Muscle layer of colon (tissue), 2 donors: ENCODE results near the gene SLC28A1.
A peak's percentile ranks its signal among the peaks of the same experiment; 100 is the strongest.
"Not testable (repeated sequence)": the region's sequence is repeated elsewhere in the genome, so short reads cannot be mapped to it uniquely, and the experiment has no call there.

Source experiments
- H3K27ac ChIP-seq: one replicate; pipeline ENCODE4 v1.7.0; 2013; ENCODE audit warnings: low read depth, mild to moderate bottlenecking, low read length, moderate library complexity
- H3K27me3 ChIP-seq, 2 donors: one replicate each; pipeline ENCODE4 v1.7.0; 2013; ENCODE audit warnings: low read length in 2 of 2, mild to moderate bottlenecking in 2 of 2; ENCODE audit not compliant: insufficient read depth in 2 of 2, control insufficient read depth in 1 of 2
- H3K36me3 ChIP-seq: one replicate; pipeline ENCODE4 v1.7.0; 2013; ENCODE audit warnings: mild to moderate bottlenecking, low read length; ENCODE audit not compliant: insufficient read depth
- H3K4me1 ChIP-seq: one replicate; pipeline ENCODE4 v1.7.0; 2013; ENCODE audit warnings: mild to moderate bottlenecking, low read length; ENCODE audit not compliant: insufficient read depth
- H3K4me3 ChIP-seq, 2 donors: one replicate each; pipeline ENCODE4 v1.7.0; 2013; ENCODE audit warnings: low read length in 2 of 2, low read depth in 1 of 2, mild to moderate bottlenecking in 1 of 2, moderate library complexity in 1 of 2
- H3K9ac ChIP-seq: one replicate; pipeline ENCODE4 v1.7.0; 2013; ENCODE audit warnings: low read length
- H3K9me3 ChIP-seq: one replicate; pipeline ENCODE4 v1.7.0; 2013; ENCODE audit warnings: mild to moderate bottlenecking, low read length
- donor health status: abdominal sarcoma.
- donor health status: Adenocarcinoma of cecum.

Gene SLC28A1

DNA sequence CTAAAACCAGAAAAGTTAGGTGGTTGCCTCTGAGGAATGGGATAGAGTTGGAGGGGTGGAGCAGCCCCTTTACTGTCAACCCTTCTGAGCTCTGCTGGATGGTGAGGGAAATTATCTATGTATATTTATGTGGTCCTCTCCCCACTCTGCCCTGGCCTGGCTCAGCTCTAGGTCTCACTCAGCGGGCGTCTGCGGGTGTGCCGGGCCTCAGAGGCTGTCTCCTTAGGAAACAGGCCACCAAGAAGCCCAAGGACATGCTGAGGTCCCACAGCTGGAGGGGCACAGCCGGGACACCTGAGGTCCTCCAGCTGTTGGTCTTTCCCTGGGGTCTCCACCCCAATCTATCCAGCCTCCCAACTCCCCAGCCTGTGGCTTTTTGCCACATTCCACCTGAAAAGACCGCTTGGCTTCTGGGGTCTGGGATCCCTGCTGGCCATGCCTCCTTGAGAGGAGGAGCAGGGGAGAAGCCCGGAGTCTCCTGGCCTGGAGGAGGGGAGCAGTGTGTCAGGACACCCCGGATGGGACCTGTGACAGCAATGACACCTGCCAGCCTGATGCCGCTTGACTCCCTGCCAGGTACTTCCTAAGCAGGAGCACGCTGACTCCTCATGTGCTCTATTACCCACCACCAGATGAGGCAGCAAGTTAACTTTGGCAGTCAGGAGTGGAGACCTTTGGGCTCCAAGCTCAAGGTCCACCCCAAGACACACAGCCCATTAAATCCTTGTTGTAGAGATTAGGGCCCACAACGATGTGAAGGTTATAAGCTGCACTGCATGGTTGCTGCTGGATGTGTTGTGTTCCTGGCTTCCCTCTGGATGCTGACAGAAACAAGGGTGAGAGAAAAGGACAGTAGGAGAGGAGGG, at the start of gene SLC28A1:
Gene SLC28A1 (plus strand): TSS at position 747 of the 866 bp plus-strand sequence. CDS start 3,099 bp downstream, outside the sequence.
- Histone ChIP-seq H3K9me3 (no peaks in the 10 kb centered on the region), H3K4me3 (no peak within 1 kb of the TSS), H3K27me3 (no peaks in the 10 kb centered on the region), H3K36me3 (no peaks in the 10 kb centered on the region), H3K9ac (no peak within 1 kb of the TSS), H3K27ac (no peak within 1 kb of the TSS), H3K4me1 (no peaks in the 10 kb centered on the region)

GRCh38 chr15:84834969-84835368, 49.5 kb upstream of the SLC28A1 start:
- H3K27me3 ChIP-seq: no peaks in the 10 kb centered on the region
- peaks cover 37% of the 10 kb centered on the region for H3K4me1 ChIP-seq

DNA sequence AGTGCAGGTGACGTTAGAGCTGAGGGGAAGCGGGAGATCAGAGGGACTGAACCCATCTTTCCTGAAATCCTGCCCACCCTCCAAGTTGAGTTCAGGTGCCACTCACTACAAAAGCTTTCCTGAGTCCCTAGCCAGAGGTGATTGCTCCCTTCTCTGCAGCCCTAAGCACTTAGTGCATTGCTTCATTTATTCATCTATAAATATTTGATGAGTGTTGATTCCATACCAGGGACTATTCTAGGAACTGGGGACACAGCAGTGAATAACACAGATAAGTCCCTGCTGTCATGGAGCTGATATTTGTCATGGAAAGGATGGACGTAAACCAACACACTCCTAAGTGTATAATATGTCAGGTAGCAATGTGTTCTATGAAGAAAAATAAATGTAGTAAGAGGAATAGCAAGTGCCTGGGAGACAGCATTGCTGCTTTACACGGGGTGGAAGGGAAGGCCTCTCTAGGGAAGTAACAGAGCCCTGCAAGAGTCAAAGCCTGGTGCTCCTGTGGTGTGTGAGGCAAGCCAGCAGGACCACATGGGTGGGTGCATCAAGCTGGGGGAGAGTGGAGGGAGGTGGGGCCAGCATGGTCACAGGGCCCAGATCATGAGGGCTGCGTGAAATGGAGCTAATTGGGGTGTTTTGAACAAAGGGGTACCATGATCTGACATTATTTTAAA, 48.7 kb upstream of the SLC28A1 start:
- peaks cover 6% of the 10 kb centered on the region for H3K36me3 ChIP-seq
- H3K4me1 ChIP-seq: peaks cover 46% of the 10 kb centered on the region
- H3K4me3 ChIP-seq: no peak overlapping the region
- no peaks in the 10 kb centered on the region for H3K9me3 ChIP-seq
- no peaks in the 10 kb centered on the region for H3K27me3 ChIP-seq
- no peak overlapping the region for H3K27ac ChIP-seq
- no peak overlapping the region for H3K9ac ChIP-seq

More at GRCh38 chr15:84834969-84835368, 49.5 kb upstream of the SLC28A1 start:
- H3K36me3 ChIP-seq: peaks cover 6% of the 10 kb centered on the region
- no peak overlapping the region for H3K9ac ChIP-seq
- H3K27ac ChIP-seq: no peak overlapping the region
- H3K4me3 ChIP-seq: no peak overlapping the region
- no peaks in the 10 kb centered on the region for H3K9me3 ChIP-seq

DNA sequence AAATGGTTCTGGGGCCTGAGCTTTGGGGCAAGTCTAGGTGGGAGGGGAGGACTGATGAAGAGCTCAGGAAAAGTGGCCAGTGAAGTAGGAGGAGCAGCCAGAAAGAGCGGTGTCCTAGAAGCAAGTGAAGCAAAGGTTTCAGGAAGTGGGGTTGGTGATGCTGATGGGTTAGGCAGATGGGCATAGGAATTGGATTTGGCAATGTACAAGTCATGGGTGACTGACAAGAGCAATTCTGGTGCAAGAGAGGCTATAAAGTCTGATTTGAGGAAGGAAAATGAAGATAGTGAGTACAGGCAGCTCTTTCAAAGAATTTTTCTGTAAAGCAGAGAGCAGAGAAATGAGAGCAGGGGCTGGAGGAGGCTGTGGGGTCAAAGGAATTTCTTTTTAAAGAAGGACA, 47.6 kb upstream of the SLC28A1 start:
- Histone ChIP-seq H3K36me3 (peaks cover 6% of the 10 kb centered on the region), H3K9me3 (no peaks in the 10 kb centered on the region), H3K4me1 (peaks cover 50% of the 10 kb centered on the region), H3K9ac (no peak overlapping the region), H3K27me3 (no peaks in the 10 kb centered on the region), H3K4me3 (no peak overlapping the region), H3K27ac (no peak overlapping the region)

- Histone ChIP-seq H3K4me3 (no peak overlapping the region), H3K4me1 (peaks cover 25% of the 10 kb centered on the region), H3K9ac (no peak overlapping the region), H3K27ac (no peak overlapping the region), H3K27me3 (no peaks in the 10 kb centered on the region), H3K36me3 (peaks cover 6% of the 10 kb centered on the region), H3K9me3 (no peaks in the 10 kb centered on the region)
Measured at GRCh38 chr15:84839714-84840113, 44.7 kb upstream of the SLC28A1 start.

GRCh38 chr15:84840255-84840654, 44.2 kb upstream of the SLC28A1 start:
- H3K9me3 ChIP-seq: no peaks in the 10 kb centered on the region
- no peaks in the 10 kb centered on the region for H3K27me3 ChIP-seq
- peaks cover 28% of the 10 kb centered on the region for H3K4me1 ChIP-seq
- no peak overlapping the region for H3K9ac ChIP-seq
- peaks cover 6% of the 10 kb centered on the region for H3K36me3 ChIP-seq
- H3K27ac ChIP-seq: peak overlapping the region; percentile 80
- peak overlapping the region in 1 of 2 donors; percentile 8 for H3K4me3 ChIP-seq

GRCh38 chr15:84840741-84841429, 43.6 kb upstream of the SLC28A1 start:
- Histone ChIP-seq H3K27ac (peak overlapping the region; percentile 80), H3K27me3 (no peaks in the 10 kb centered on the region), H3K9ac (no peak overlapping the region), H3K36me3 (peaks cover 6% of the 10 kb centered on the region), H3K4me3 (peak overlapping the region in 1 of 2 donors; percentile 8), H3K4me1 (peaks cover 30% of the 10 kb centered on the region), H3K9me3 (no peaks in the 10 kb centered on the region)

GRCh38 chr15:84842781-84843180, 41.7 kb upstream of the SLC28A1 start:
- Histone ChIP-seq H3K27me3 (no peaks in the 10 kb centered on the region), H3K4me3 (no peak overlapping the region), H3K4me1 (peaks cover 30% of the 10 kb centered on the region), H3K36me3 (peaks cover 6% of the 10 kb centered on the region), H3K27ac (no peak overlapping the region), H3K9ac (no peak overlapping the region), H3K9me3 (no peaks in the 10 kb centered on the region)

GRCh38 chr15:84844964-84845363, 39.5 kb upstream of the SLC28A1 start:
- H3K27me3 ChIP-seq: no peaks in the 10 kb centered on the region
- H3K27ac ChIP-seq: peak overlapping the region; percentile 39
- no peaks in the 10 kb centered on the region for H3K9me3 ChIP-seq
- H3K9ac ChIP-seq: no peak overlapping the region
- H3K4me3 ChIP-seq: no peak overlapping the region
- no peaks in the 10 kb centered on the region for H3K36me3 ChIP-seq
- H3K4me1 ChIP-seq: peaks cover 25% of the 10 kb centered on the region

DNA sequence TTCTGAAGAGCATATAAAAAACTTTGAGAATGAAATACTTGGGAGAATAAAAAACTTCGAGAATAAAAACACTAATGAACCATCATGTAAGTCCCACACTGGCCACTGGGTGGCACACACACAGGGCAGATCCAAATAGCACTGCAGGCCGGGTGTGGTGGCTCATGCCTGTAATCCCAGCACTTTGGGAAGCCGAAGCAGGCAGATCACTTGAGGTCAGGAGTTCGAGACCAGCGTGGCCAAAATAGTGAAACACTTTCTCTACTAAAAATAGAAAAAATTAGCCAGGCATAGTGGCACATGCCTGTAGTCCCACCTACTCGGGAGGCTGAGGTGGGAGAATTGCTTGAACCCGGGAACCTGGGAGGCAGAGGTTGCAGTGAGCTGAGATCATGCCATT, 38.8 kb upstream of the SLC28A1 start:
- H3K36me3 ChIP-seq, H3K9me3 ChIP-seq, H3K4me3 ChIP-seq, H3K9ac ChIP-seq, H3K27me3 ChIP-seq: not testable (repeated sequence)
- Histone ChIP-seq H3K4me1 (peaks cover 18% of the 10 kb centered on the region), H3K27ac (peak overlapping the region; percentile 39)

DNA sequence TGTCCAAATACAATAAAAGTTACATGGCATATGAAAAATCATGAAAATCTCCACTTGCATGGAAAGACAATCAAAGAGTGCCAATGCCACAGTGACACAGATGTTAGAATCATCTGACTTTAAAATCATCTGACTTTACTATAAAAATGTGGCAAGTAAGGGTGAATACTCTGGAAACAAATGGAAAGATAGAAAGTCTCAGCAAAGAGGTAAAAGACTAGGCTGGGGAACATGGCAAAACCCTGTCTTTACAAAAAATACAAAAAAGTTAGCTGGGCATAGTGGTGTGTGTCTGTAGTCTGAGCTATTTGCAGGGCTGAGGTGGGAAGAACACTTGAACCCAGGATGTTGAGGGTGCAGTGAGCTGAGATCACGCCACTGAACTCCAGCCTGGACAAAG, 38.2 kb upstream of the SLC28A1 start:
- no peaks in the 10 kb centered on the region for H3K27me3 ChIP-seq
- no peak overlapping the region for H3K9ac ChIP-seq
- H3K4me1 ChIP-seq: peaks cover 12% of the 10 kb centered on the region
- no peak overlapping the region for H3K4me3 ChIP-seq
- H3K27ac ChIP-seq: no peak overlapping the region
- no peaks in the 10 kb centered on the region for H3K36me3 ChIP-seq
- H3K9me3 ChIP-seq: no peaks in the 10 kb centered on the region
